22Rv1 (cell line): ENCODE data around the gene PARD6G.

Experiments
- H3K27ac ChIP-seq: fragments of 450-650 bp; 2 replicates; pipeline ENCODE4 v1.5.1; 2017
- CTCF ChIP-seq: fragments of 450-650 bp; IDR thresholded peaks from 2 replicates; pipeline ENCODE4 v1.5.1; 2017; ENCODE audit warnings: mild to moderate bottlenecking
- ZFX ChIP-seq: fragments of 450-650 bp; IDR thresholded peaks from 2 replicates; pipeline ENCODE4 v1.6.1; 2017; ENCODE audit warnings: antibody characterized with exemption, borderline replicate concordance

PARD6G gene

GRCh38 chr18:80137976-80138375 lies 109.3 kb downstream of the PARD6G start:
- TF ChIP-seq CTCF = no peak
- TF ChIP-seq ZFX = no peak
- H3K27ac ChIP-seq = no peak overlapping the region

- TF ChIP-seq CTCF (no peak), ZFX (no peak)
Measured at GRCh38 chr18:80137137-80137536, 110.2 kb downstream of the PARD6G start.

GRCh38 chr18:80136679-80137078 lies 110.6 kb downstream of the PARD6G start:
- no peak overlapping the region for H3K27ac ChIP-seq
- TF ChIP-seq ZFX (no peak), CTCF (no peak)

More at GRCh38 chr18:80137137-80137536, 110.2 kb downstream of the PARD6G start:
- no peak overlapping the region for H3K27ac ChIP-seq

GRCh38 chr18:80135136-80135535 lies 112.2 kb downstream of the PARD6G start:
- no peak for TF ChIP-seq CTCF
- no peak for TF ChIP-seq ZFX

GRCh38 chr18:80133124-80133523 lies 114.2 kb downstream of the PARD6G start:
- H3K27ac ChIP-seq = no peak overlapping the region
- TF ChIP-seq CTCF (no peak), ZFX (no peak)

More at GRCh38 chr18:80135136-80135535, 112.2 kb downstream of the PARD6G start:
- H3K27ac ChIP-seq = no peak overlapping the region

- TF ChIP-seq CTCF (no peak), ZFX (no peak)
- no peak overlapping the region for H3K27ac ChIP-seq
Measured at GRCh38 chr18:80132180-80132812, 115.0 kb downstream of the PARD6G start.

GRCh38 chr18:80130555-80130954 lies 116.8 kb downstream of the PARD6G start:
- H3K27ac ChIP-seq = no peak overlapping the region
- TF ChIP-seq CTCF = no peak
- TF ChIP-seq ZFX = no peak
